ENCODE data around the gene C3orf85.

DNA sequence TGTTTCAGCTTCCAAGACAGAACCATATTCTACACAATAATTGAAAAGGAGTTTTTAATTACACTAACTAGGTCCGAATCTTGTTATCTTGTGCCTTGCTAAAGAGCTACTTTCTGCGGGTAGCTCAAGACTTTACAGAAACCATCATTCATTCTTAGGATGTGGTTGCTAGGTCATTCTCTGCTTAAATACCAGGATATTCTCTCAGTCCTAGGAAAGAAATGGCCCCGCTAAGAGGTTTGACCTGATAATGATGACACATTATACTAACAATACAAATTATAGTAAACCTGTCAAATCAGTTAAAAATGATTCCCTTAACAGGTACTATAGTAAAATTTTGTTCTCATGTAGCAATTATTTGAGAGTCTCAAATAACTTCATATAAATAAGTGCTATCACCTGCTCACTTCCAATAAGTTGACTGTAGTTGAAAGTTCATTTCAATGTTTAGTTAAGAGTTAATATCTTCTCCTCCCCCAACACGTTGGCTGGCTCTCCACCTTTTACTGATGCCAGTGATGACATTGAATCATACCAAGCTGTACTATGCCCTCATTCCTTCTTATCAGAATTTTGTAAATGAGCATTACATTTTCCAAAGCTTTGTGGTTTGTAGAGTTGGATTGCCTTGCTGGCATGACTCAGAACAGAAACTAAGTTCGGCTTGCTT, 3.6 kb upstream of the C3orf85 start:
- TF ChIP-seq SUZ12 (IDR thresholded peaks at IDR 0.05; ENCODE audit: extremely low read depth, insufficient read depth, insufficient read length) (no peak), ZNF274 (IDR thresholded peaks at IDR 0.05; ENCODE audit: low read depth, low read length) (no peak)
